Astrocyte of the spinal cord (primary cell): Measurements from ENCODE around the gene BMPR1B.

ENCODE experiments used
- DNase-seq: peaks from one replicate; pipeline ENCODE4 v3.0.0; 2011; ENCODE audit warnings: low read depth, low spot score
- H3K4me3 ChIP-seq: 2 replicates; pipeline ENCODE4 v1.5.1; 2011; ENCODE audit warnings: low read depth, mild to moderate bottlenecking, low read length, moderate library complexity
- in situ Hi-C: cut with HindIII; loops from 2 replicates; pipeline ENCODE4 v1.10.0; 2017; ENCODE audit warnings: low sequenced_read_pairs
- TF ChIP-seq, protein P1 (sequence below): IDR thresholded peaks from 2 replicates; pipeline ENCODE4 v1.5.1; 2012; ENCODE audit warnings: low read depth, mild to moderate bottlenecking, low read length, inconsistent platforms

The BMPR1B gene

DNA sequence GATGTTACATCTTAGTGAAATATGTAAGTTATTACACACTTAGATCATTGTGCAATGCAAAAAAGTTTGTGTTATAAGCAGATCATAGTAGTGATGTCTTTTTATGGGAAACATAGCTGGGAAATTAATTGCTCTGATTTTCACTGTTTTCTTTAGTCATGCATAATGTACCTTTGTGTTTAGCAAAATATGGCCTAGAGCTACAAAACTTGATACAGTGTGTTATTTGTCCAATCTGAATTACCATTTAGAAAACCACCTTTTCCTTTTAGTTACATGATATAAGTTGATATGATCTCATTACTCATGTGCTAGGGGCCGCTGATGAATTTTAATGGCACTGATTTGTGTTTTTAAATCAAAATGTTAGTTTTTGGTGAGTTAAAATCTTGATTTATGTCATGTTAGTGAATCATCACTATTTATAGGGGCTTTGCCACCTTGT lies 2.0 kb downstream of the BMPR1B start:
- TF ChIP-seq, protein P1, sequence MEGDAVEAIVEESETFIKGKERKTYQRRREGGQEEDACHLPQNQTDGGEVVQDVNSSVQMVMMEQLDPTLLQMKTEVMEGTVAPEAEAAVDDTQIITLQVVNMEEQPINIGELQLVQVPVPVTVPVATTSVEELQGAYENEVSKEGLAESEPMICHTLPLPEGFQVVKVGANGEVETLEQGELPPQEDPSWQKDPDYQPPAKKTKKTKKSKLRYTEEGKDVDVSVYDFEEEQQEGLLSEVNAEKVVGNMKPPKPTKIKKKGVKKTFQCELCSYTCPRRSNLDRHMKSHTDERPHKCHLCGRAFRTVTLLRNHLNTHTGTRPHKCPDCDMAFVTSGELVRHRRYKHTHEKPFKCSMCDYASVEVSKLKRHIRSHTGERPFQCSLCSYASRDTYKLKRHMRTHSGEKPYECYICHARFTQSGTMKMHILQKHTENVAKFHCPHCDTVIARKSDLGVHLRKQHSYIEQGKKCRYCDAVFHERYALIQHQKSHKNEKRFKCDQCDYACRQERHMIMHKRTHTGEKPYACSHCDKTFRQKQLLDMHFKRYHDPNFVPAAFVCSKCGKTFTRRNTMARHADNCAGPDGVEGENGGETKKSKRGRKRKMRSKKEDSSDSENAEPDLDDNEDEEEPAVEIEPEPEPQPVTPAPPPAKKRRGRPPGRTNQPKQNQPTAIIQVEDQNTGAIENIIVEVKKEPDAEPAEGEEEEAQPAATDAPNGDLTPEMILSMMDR, result no peak
- H3K4me3 ChIP-seq, result no peak overlapping the region
- no peak for DNase-seq
- in situ Hi-C loops, result no loop called here

DNA sequence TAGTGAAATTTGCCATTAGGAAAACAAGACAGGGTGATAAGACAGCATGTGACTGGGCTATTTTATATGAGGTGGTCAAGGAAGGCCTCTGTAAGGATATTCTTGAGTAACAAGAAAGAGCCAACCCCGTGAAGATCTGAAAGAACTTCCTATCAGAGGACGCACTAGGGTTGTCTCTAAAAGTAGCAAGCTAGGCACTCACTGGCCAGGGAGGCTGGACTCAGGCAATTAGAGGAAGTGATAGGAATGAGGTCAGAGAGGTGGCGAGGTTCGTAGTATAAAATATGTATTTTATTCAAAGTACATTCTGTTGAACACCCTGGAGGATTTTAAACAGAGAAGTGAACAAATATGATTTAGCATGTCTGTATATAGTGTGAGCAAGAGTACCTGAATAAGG lies 4.6 kb downstream of the BMPR1B start:
- in situ Hi-C loops, result no loop called here
- TF ChIP-seq, protein P1, result no peak
- no peak overlapping the region for H3K4me3 ChIP-seq
- DNase-seq, result no peak

DNA sequence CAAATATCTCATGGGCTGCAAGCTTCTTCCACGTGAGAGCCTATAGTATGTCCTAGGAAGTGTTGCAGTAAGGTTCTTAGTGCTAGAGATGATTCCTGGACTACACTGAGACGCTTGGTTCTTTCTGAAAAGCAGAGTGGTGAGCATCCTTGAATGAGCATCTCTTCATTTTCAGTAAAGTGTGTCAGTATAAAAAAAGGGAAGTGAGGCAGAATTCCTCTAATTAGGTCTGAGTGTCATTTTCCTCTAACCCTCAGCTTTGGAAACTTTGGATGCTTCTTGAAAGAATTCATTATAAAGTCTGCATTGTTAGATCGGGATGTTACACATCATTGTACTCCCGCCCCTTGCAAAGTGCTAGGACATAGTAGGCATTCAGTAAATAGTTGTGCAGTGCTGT lies 5.2 kb downstream of the BMPR1B start:
- in situ Hi-C loops, result no loop called here
- H3K4me3 ChIP-seq, result no peak overlapping the region
- TF ChIP-seq, protein P1, result no peak
- no peak for DNase-seq

DNA sequence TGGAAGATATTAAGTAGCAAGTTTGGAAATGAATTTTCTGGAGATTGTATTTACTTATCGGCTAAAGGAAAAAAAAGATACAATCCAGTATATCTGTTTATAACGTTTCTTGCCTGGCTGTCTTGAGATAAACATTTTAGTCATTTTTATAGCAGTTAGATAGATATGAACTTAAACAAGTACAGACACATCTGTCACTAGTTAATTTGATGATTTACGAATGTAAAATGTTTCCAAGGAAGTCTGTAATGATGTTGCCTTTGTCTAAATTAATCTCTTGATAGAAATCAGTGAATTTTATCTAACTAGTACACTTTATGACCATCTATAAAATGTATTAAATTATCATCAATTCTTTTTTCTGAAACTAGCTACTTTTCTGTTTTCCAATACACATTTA lies 5.7 kb downstream of the BMPR1B start:
- TF ChIP-seq, protein P1, result no peak
- in situ Hi-C loops, result no loop called here
- DNase-seq, result no peak
- H3K4me3 ChIP-seq, result no peak overlapping the region

DNA sequence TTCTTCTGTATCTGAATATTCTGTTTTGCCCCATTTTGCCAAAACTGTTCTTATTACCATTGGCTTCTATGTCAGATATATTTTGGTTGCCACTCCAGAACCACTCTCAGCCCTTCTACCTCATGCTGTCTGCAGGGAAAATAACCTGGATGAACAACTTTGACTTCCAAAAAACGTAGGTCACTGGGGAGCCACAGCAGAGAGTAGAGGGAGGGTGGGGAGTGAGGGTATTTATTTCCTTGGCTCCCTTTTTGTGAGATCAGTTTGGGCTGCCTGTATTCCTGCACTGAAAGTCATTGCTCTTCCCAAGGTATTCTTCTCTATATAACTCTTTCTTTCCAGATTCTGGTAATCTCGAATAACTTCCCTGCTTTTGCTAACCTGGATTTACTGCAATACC lies 6.3 kb downstream of the BMPR1B start:
- TF ChIP-seq, protein P1, result no peak
- no peak for DNase-seq
- H3K4me3 ChIP-seq, result no peak overlapping the region
- in situ Hi-C loops, result no loop called here

DNA sequence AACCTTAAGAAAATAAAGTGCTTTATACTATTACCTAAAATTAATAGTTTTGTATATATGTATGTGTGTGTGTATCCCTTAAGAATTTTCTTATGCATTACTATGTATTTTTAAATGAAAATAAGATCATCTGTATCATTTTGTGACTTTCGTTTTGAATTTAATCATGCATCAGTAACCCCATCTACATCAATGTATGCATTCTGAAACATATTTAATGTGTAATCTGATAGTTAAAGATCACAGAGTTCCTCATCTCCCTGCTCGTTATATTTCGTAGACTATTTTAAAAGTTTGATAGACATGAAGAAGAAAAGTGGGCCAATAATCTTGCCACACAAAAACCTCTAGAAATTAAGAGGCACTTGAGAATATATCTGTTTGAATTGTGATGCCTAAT lies 7.4 kb downstream of the BMPR1B start:
- DNase-seq, result no peak
- in situ Hi-C loops, result no loop called here
- TF ChIP-seq, protein P1, result no peak
- H3K4me3 ChIP-seq, result no peak overlapping the region

DNA sequence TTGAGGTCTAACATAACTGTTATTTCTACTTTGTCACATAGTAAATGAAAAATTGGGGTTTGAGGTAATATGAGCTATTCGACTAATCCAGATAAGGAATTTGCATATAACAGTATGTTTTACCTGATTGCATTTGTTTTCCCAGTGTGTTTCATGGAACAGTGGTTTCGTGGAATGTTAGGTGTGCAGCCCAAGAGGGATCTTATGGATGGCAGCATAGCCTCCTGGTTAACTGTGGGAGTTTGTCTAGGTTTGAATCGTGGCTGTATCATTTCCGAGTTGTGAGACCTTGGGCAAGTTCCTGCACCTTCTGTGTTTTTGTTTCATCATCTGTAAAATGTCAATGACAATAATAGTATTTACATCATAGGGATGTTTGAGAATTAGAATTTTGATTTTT lies 7.9 kb downstream of the BMPR1B start:
- in situ Hi-C loops, result no loop called here
- TF ChIP-seq, protein P1, result no peak
- H3K4me3 ChIP-seq, result no peak overlapping the region
- DNase-seq, result no peak
